Endothelial cell of umbilical vein (primary cell): Measurements from ENCODE around the gene SURF6. TPM values are rescaled to one million over a fixed set of nuclear protein-coding genes. Genes with fewer than 3 reads are reported as not detected.

Source experiments
- BruUV-seq: library from RNA; stranded (reverse); fragments of 400-500 nt; replicated peaks from 2 replicates; lab custom pipeline; 2021; lab: Mats Ljungman, UMichigan
- CTCF ChIA-PET: fragments of 300-600, 350-600 bp; sonication (Branson Sonifier 250); formaldehyde crosslinking; loops from one replicate; lab custom pipeline; 2021; ENCODE audit warnings: antibody characterized with exemption, inconsistent platforms; lab: Charles Lee
- POLR2A ChIA-PET: fragments of 300-600, 350-600 bp; sonication (Branson Sonifier 250); formaldehyde crosslinking; loops from one replicate; lab custom pipeline; 2021; ENCODE audit warnings: antibody characterized with exemption, inconsistent platforms; lab: Charles Lee
- DNase-seq: peaks from one replicate; pipeline ENCODE4 v3.0.0-alpha.2; 2011; ENCODE audit warnings: low read depth, low spot score
- FAIRE-seq: peaks from 2 replicates; lab custom pipeline; 2011; peaks lifted over from hg19 to GRCh38; lab: Jason Lieb, UNC
- H2AFZ ChIP-seq: 2 replicates; pipeline ENCODE4 v1.6.0; 2012; ENCODE audit warnings: low read depth, low read length, control low read depth, inconsistent platforms
- H3K27ac ChIP-seq: 2 replicates; pipeline ENCODE4 v1.5.1; 2011; ENCODE audit warnings: low read depth, mild to moderate bottlenecking, control low read depth, low read length, moderate library complexity; ENCODE audit not compliant: insufficient read depth
- H3K27me3 ChIP-seq, 2 experiments: 2 replicates each; pipeline versions ENCODE4 v1.6.0 to v1.6.1; 2011; ENCODE audit warnings: low read length in 2 of 2, mixed read lengths in 1 of 2; ENCODE audit not compliant: control insufficient read depth in 2 of 2, insufficient read depth in 2 of 2
- H3K36me3 ChIP-seq, 2 experiments: 2 replicates in 1 of 2; 3 replicates in 1 of 2; pipeline ENCODE4 v1.5.1; 2011; ENCODE audit warnings: low read length in 2 of 2, mild to moderate bottlenecking in 1 of 2, moderate library complexity in 1 of 2; ENCODE audit not compliant: control insufficient read depth in 2 of 2, insufficient read depth in 2 of 2; ENCODE audit errors: extremely low read depth in 1 of 2
- H3K4me1 ChIP-seq: 3 replicates; pipeline ENCODE4 v1.5.1; 2011; ENCODE audit warnings: mild to moderate bottlenecking, low read length; ENCODE audit not compliant: control insufficient read depth, insufficient read depth; ENCODE audit errors: extremely low read depth
- H3K4me2 ChIP-seq: 2 replicates; pipeline ENCODE4 v1.6.1; 2011; ENCODE audit warnings: low read length, control low read depth, mixed read lengths; ENCODE audit not compliant: insufficient read depth
- H3K4me3 ChIP-seq, 3 experiments: fragments of 200-600 bp in 1 of 3; sonication (generic), shearing (Covaris generic) in 1 of 3; replicated peaks in 1 of 3; 2 replicates each; pipeline ENCODE4 v1.5.1; 2011 to 2016; ENCODE audit warnings: control low read depth in 3 of 3, low read length in 3 of 3, mild to moderate bottlenecking in 2 of 3, inconsistent platforms in 1 of 3, low read depth in 1 of 3, moderate library complexity in 1 of 3; ENCODE audit not compliant: insufficient read depth in 1 of 3
- H3K79me2 ChIP-seq: 2 replicates; pipeline ENCODE4 v1.6.0; 2012; ENCODE audit warnings: low read length, inconsistent platforms; ENCODE audit not compliant: control insufficient read depth, insufficient read depth
- H3K9ac ChIP-seq: replicated peaks from 2 replicates; pipeline ENCODE3; 2011; ENCODE audit warnings: low read length, control low read depth; ENCODE audit not compliant: insufficient read depth; ENCODE audit errors: extremely low read depth
- H3K9me1 ChIP-seq: replicated peaks from 3 replicates; pipeline ENCODE4 v1.6.0; 2011; ENCODE audit warnings: mild to moderate bottlenecking, low read length; ENCODE audit not compliant: control insufficient read depth, insufficient read depth; ENCODE audit errors: extremely low read depth
- H3K9me3 ChIP-seq: replicated peaks from 2 replicates; pipeline ENCODE4 v1.5.1; 2012; ENCODE audit warnings: low read length, inconsistent platforms; ENCODE audit not compliant: control insufficient read depth, insufficient read depth
- H4K20me1 ChIP-seq: replicated peaks from 2 replicates; pipeline ENCODE3; 2011; ENCODE audit warnings: mild to moderate bottlenecking, low read length; ENCODE audit not compliant: control insufficient read depth, insufficient read depth; ENCODE audit errors: extremely low read depth
- CTCF ChIP-seq, 2 donors: IDR thresholded peaks; 1 replicate in 1 of 2; 2 replicates in 1 of 2; pipeline ENCODE4 v1.5.1; 2011; ENCODE audit warnings: low read length in 2 of 2, mild to moderate bottlenecking in 2 of 2, moderate library complexity in 2 of 2, control low read depth in 1 of 2, inconsistent platforms in 1 of 2, low read depth in 1 of 2; ENCODE audit not compliant: insufficient read depth in 1 of 2; ENCODE audit errors: extremely low read depth in 1 of 2
- EZH2 ChIP-seq: IDR thresholded peaks from 2 replicates; pipeline ENCODE4 v1.6.1; 2012; ENCODE audit warnings: borderline replicate concordance, low read depth, mild to moderate bottlenecking, moderate library complexity, low read length, inconsistent platforms; ENCODE audit not compliant: severe bottlenecking
- FOS ChIP-seq: IDR thresholded peaks from 2 replicates; pipeline ENCODE4 v1.6.1; 2011; ENCODE audit warnings: mild to moderate bottlenecking, low read length, moderate library complexity, borderline replicate concordance; ENCODE audit not compliant: insufficient read depth
- GATA2 ChIP-seq: IDR thresholded peaks from 2 replicates; pipeline ENCODE4 v1.7.0; 2011; ENCODE audit warnings: low read depth, mild to moderate bottlenecking, moderate library complexity, mixed read lengths, low read length; ENCODE audit not compliant: insufficient read length, insufficient read depth
- JUN ChIP-seq: IDR thresholded peaks from 2 replicates; pipeline ENCODE4 v1.6.1; 2011; ENCODE audit warnings: borderline replicate concordance, low read depth; ENCODE audit not compliant: insufficient read length, insufficient read depth
- MAX ChIP-seq: IDR thresholded peaks from 2 replicates; pipeline ENCODE4 v1.6.1; 2011; ENCODE audit not compliant: insufficient read depth, insufficient read length
- MYC ChIP-seq: IDR thresholded peaks from one replicate; pipeline ENCODE4 v1.6.1; 2011; ENCODE audit warnings: mild to moderate bottlenecking, low read depth, low read length
- POLR2A ChIP-seq: IDR thresholded peaks from 2 replicates; pipeline ENCODE4 v1.6.1; 2012; ENCODE audit warnings: low read depth, mild to moderate bottlenecking, control low read depth, low read length
- POLR2AphosphoS5 ChIP-seq: IDR thresholded peaks from 2 replicates; pipeline ENCODE4 v1.6.1; 2012; ENCODE audit warnings: low read depth, mild to moderate bottlenecking, control low read depth, low read length, moderate library complexity; ENCODE audit not compliant: insufficient read depth
- dilution Hi-C: fragments of 300-500 bp; cut with MboI; formaldehyde crosslinking; loops from one replicate; pipeline ENCODE4 v1.15.0; 2019; ENCODE audit warnings: low sequenced_read_pairs; ENCODE audit not compliant: extremely low pct_ligation_motif_present
- intact Hi-C: fragments of 100-400 bp; cut with micrococcal nuclease; formaldehyde crosslinking; loops from one replicate; pipeline ENCODE4 v1.10.0; 2022
- polyA plus RNA-seq, 4 experiments: library from polyadenylated mRNA; depleted of rRNA in 3 of 4; stranded (reverse) in 3 of 4; unstranded in 1 of 4; fragments of >200 nt; gene quantifications; 2 replicates each; pipeline versions ENCODE4 v1.2.1 to v1.2.3, GENCODE V29; 2011 to 2012; ENCODE audit warnings: missing spikeins in 1 of 4
- total RNA-seq: library from RNA; stranded (reverse); gene quantifications from 2 replicates; pipeline ENCODE4 v1.2.3, GENCODE V29; 2021

SURF6 gene
- total and polyA plus RNA-seq, 2 donors (not counting 3 experiments of a cell fraction or from before 2014, with no cell fraction given) = 4.9 to 16.0 TPM

DNA sequence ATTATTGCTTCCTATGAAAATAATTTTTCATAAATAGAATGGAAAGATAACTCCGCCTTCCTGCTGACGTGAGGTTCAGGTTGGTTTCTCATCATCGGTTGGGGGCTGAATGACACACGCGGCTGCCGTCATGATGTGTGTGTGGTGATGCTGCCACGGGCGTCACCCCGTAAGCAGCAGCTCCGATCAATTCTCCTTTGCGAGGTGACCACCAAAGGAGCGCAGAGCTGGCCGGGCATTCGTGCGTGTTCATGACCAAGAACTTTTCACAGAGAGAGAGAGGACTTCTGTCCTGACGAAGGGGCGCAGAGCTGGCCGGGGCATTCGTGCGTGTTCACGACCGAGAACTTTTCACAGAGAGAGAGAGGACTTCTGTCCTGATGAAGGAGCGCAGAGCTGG is 30.3 kb downstream of the SURF6 start:
- DNase-seq (no peak), FAIRE-seq (no peak)
- Histone ChIP-seq H3K27me3 (peaks cover 0 to 4% of the 10 kb centered on the region in 2 experiments), H3K4me2 (no peak overlapping the region), H3K9ac (no peak overlapping the region), H3K4me3 (no peak overlapping the region), H3K9me3 (no peaks in the 10 kb centered on the region), H3K27ac (no peak overlapping the region), H3K4me1 (no peaks in the 10 kb centered on the region), H2AFZ (no peak overlapping the region), H3K79me2 (no peaks in the 10 kb centered on the region), H3K9me1 (no peaks in the 10 kb centered on the region), H4K20me1 (no peaks in the 10 kb centered on the region), H3K36me3 (no peaks in the 10 kb centered on the region)
- dilution Hi-C loops = no loop called here
- BruUV-seq = no TSS peak
- ChIA-PET CTCF (interaction anchor here (2.1 kb wide), 1 partner anchor 67 kb away, joined by 6 read pairs; no protein-coding TSS in a partner anchor), POLR2A (no interaction called here)
- intact Hi-C loops = no loop called here
- TF ChIP-seq CTCF (IDR thresholded peaks at IDR 0.05; ENCODE audit: extremely low read depth in 1 of 2, insufficient read depth in 1 of 2, low read depth in 1 of 2, low read length in 2 of 2) = no peak
- TF ChIP-seq POLR2A = no peak
- no peak for TF ChIP-seq FOS
- TF ChIP-seq MYC = no peak
- no peak for TF ChIP-seq GATA2
- no peak for TF ChIP-seq POLR2AphosphoS5
- no peak for TF ChIP-seq MAX
- TF ChIP-seq JUN = no peak
- TF ChIP-seq EZH2 = no peak
